ENCODE results near the gene LRRFIP1.

Gene LRRFIP1

GRCh38 chr2:237696461-237696860 is 69.1 kb downstream of the LRRFIP1 start:
- Histone ChIP-seq H3K9me3 (ENCODE audit: insufficient read depth, low read depth, low read length) (no peaks in the 10 kb centered on the region), H3K27ac (ENCODE audit: low read length) (no peak overlapping the region), H3K4me1 (ENCODE audit: insufficient read depth, low read length) (peaks cover 51% of the 10 kb centered on the region), H3K4me3 (ENCODE audit: low read length) (no peak overlapping the region), H3K27me3 (ENCODE audit: insufficient read depth, low read length) (peaks cover 23% of the 10 kb centered on the region), H3K9ac (ENCODE audit: low read depth, low read length) (no peak overlapping the region), H3K36me3 (ENCODE audit: insufficient read depth, low read depth, low read length) (no peaks in the 10 kb centered on the region)

GRCh38 chr2:237697586-237698357 is 70.4 kb downstream of the LRRFIP1 start:
- Histone ChIP-seq H3K27me3 (ENCODE audit: insufficient read depth, low read length) (peaks cover 21% of the 10 kb centered on the region), H3K9me3 (ENCODE audit: insufficient read depth, low read depth, low read length) (no peaks in the 10 kb centered on the region), H3K9ac (ENCODE audit: low read depth, low read length) (no peak overlapping the region), H3K4me1 (ENCODE audit: insufficient read depth, low read length) (peaks cover 64% of the 10 kb centered on the region), H3K36me3 (ENCODE audit: insufficient read depth, low read depth, low read length) (no peaks in the 10 kb centered on the region), H3K27ac (ENCODE audit: low read length) (no peak overlapping the region), H3K4me3 (ENCODE audit: low read length) (no peak overlapping the region)

- no peaks in the 10 kb centered on the region for H3K36me3 ChIP-seq (ENCODE audit: insufficient read depth, low read depth, low read length)
- no peaks in the 10 kb centered on the region for H3K9me3 ChIP-seq (ENCODE audit: insufficient read depth, low read depth, low read length)
- H3K9ac ChIP-seq (ENCODE audit: low read depth, low read length): no peak overlapping the region
- H3K27me3 ChIP-seq (ENCODE audit: insufficient read depth, low read length): peaks cover 16% of the 10 kb centered on the region
- H3K4me3 ChIP-seq (ENCODE audit: low read length): no peak overlapping the region
- peaks cover 65% of the 10 kb centered on the region for H3K4me1 ChIP-seq (ENCODE audit: insufficient read depth, low read length)
- H3K27ac ChIP-seq (ENCODE audit: low read length): no peak overlapping the region
Observed at GRCh38 chr2:237698358-237698694, 70.9 kb downstream of the LRRFIP1 start.

DNA sequence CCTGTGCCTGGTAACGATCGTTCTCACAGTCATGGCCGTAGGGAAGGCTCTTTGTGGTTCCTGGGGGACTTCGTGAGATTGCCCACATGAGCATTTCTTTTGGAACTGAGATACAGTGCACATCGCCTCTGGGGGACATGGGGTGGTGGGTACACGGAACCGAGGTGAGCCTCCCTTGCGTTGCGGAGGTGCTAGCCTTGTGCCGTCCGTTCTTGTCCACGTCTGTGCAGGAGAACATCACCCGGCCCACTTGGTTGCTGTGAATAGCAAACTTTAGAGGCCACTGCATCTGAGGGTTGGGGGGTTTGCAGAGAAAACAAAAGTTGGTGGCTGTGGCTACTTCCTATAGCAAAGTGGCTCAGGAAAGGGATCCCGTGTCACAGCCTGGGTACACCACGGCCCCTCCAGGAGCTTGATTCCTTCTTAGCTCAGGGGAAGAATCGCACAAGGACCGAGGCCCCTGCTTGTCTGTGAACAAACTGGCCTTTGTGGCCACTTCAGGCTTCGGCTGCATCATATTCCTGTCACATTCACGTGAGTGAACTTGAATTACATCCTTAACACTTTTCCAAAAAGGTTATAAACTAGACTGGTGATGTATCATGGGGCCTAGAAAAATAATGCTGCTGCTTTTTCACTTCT is 72.6 kb downstream of the LRRFIP1 start:
- peaks cover 56% of the 10 kb centered on the region for H3K4me1 ChIP-seq (ENCODE audit: insufficient read depth, low read length)
- H3K36me3 ChIP-seq (ENCODE audit: insufficient read depth, low read depth, low read length): no peaks in the 10 kb centered on the region
- H3K9ac ChIP-seq (ENCODE audit: low read depth, low read length): peak overlapping the region; percentile 53; the same call in 1 of the 2 replicates
- no peaks in the 10 kb centered on the region for H3K9me3 ChIP-seq (ENCODE audit: insufficient read depth, low read depth, low read length)
- H3K27ac ChIP-seq (ENCODE audit: low read length): no peak overlapping the region
- H3K4me3 ChIP-seq (ENCODE audit: low read length): no peak overlapping the region
- H3K27me3 ChIP-seq (ENCODE audit: insufficient read depth, low read length): no peaks in the 10 kb centered on the region

- Histone ChIP-seq H3K27me3 (ENCODE audit: insufficient read depth, low read length) (no peaks in the 10 kb centered on the region), H3K4me1 (ENCODE audit: insufficient read depth, low read length) (peaks cover 54% of the 10 kb centered on the region), H3K9ac (ENCODE audit: low read depth, low read length) (peak overlapping the region; percentile 53; the same call in 1 of the 2 replicates), H3K9me3 (ENCODE audit: insufficient read depth, low read depth, low read length) (no peaks in the 10 kb centered on the region), H3K27ac (ENCODE audit: low read length) (peak overlapping the region; percentile 60), H3K36me3 (ENCODE audit: insufficient read depth, low read depth, low read length) (no peaks in the 10 kb centered on the region), H3K4me3 (ENCODE audit: low read length) (no peak overlapping the region)
Observed at GRCh38 chr2:237700512-237701032, 73.2 kb downstream of the LRRFIP1 start.

- Histone ChIP-seq H3K4me3 (ENCODE audit: low read length) (no peak overlapping the region), H3K9ac (ENCODE audit: low read depth, low read length) (peak overlapping the region; percentile 53; the same call in 1 of the 2 replicates), H3K36me3 (ENCODE audit: insufficient read depth, low read depth, low read length) (no peaks in the 10 kb centered on the region), H3K9me3 (ENCODE audit: insufficient read depth, low read depth, low read length) (no peaks in the 10 kb centered on the region), H3K4me1 (ENCODE audit: insufficient read depth, low read length) (peaks cover 51% of the 10 kb centered on the region), H3K27me3 (ENCODE audit: insufficient read depth, low read length) (no peaks in the 10 kb centered on the region), H3K27ac (ENCODE audit: low read length) (peak overlapping the region; percentile 60)
Observed at GRCh38 chr2:237701033-237701858, 73.9 kb downstream of the LRRFIP1 start.

- peaks cover 49% of the 10 kb centered on the region for H3K4me1 ChIP-seq (ENCODE audit: insufficient read depth, low read length)
- H3K27ac ChIP-seq (ENCODE audit: low read length): peak overlapping the region; percentile 60
- H3K36me3 ChIP-seq (ENCODE audit: insufficient read depth, low read depth, low read length): no peaks in the 10 kb centered on the region
- peak overlapping the region; percentile 41 for H3K4me3 ChIP-seq (ENCODE audit: low read length)
- no peaks in the 10 kb centered on the region for H3K9me3 ChIP-seq (ENCODE audit: insufficient read depth, low read depth, low read length)
- H3K9ac ChIP-seq (ENCODE audit: low read depth, low read length): peak overlapping the region; percentile 52; the same call in 1 of the 2 replicates
- no peaks in the 10 kb centered on the region for H3K27me3 ChIP-seq (ENCODE audit: insufficient read depth, low read length)
Observed at GRCh38 chr2:237701859-237702390, 74.5 kb downstream of the LRRFIP1 start.

GRCh38 chr2:237702441-237703391 is 75.3 kb downstream of the LRRFIP1 start:
- Histone ChIP-seq H3K36me3 (ENCODE audit: insufficient read depth, low read depth, low read length) (no peaks in the 10 kb centered on the region), H3K27ac (ENCODE audit: low read length) (peak overlapping the region; percentile 60), H3K9ac (ENCODE audit: low read depth, low read length) (peak overlapping the region; percentile 52; the same call in 1 of the 2 replicates), H3K4me3 (ENCODE audit: low read length) (peak overlapping the region; percentile 41), H3K27me3 (ENCODE audit: insufficient read depth, low read length) (no peaks in the 10 kb centered on the region), H3K4me1 (ENCODE audit: insufficient read depth, low read length) (peaks cover 44% of the 10 kb centered on the region), H3K9me3 (ENCODE audit: insufficient read depth, low read depth, low read length) (no peaks in the 10 kb centered on the region)

DNA sequence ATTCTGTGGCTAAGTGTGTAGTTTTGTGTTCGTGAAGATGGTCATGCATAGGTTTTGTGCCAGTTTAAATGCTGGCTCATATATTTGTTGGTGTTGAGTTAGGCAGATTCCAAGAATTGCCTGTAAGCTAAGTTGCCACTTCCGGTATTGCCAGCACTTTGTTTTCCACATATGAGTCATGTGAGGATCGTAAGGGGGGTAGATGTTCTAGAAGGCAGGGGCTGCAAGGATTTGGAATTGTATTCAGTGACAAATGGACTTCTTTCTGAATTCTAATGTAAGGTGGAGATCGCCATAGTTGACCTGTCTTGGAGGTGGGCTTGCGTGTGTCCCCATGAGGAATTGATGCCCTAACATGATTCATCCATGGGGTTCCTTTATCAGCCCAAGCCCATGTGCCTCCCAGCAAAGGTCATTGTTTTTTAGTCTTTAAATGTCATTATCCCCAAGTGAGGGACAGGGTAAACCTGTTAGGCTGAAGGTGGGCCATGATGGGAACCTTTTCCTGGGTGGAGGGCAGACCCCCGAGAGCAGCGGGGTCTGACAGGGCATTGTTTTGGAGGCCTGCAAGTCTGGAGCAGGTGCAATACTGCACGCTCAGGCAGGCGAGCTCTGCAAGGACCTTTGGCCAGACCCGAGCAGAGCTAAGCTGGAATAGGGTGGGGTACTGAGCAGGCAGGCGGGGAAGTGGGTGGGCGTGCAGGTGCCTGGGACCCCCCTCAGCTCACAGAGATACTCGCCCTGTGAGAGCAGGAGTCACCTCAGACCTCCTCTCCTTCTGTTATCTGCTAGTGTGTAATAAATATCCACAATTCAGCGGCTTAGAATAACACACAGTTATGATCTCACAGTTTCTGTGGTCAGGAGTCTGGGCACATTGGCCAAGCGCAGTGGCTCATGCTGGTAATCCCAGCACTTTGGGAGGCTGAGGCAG is 77.4 kb downstream of the LRRFIP1 start:
- H3K27ac ChIP-seq (ENCODE audit: low read length): no peak overlapping the region
- no peaks in the 10 kb centered on the region for H3K9me3 ChIP-seq (ENCODE audit: insufficient read depth, low read depth, low read length)
- H3K4me3 ChIP-seq (ENCODE audit: low read length): no peak overlapping the region
- H3K27me3 ChIP-seq (ENCODE audit: insufficient read depth, low read length): no peaks in the 10 kb centered on the region
- H3K36me3 ChIP-seq (ENCODE audit: insufficient read depth, low read depth, low read length): peaks cover 13% of the 10 kb centered on the region; the same call in 1 of the 2 replicates
- peaks cover 39% of the 10 kb centered on the region for H3K4me1 ChIP-seq (ENCODE audit: insufficient read depth, low read length)
- no peak overlapping the region for H3K9ac ChIP-seq (ENCODE audit: low read depth, low read length)

DNA sequence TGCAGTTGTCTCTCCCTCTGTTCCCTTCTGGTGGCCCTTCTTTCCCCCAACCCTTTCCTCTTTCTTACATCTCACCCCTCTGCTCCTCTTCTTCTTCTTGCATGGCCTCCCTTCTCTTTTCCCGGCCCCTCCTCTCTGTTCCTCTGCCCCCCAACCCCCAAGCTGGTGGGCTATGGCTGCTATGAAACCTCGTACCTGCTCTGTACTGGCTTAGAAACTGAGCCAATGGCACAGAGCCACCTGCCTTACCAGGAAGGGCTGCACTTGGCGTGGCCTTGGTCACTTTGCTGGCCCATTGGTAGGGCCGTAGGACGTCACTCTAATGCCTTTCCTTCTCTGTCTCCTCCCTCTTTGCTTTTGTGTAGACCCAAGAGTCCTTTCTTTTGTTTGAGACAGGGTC is 78.9 kb downstream of the LRRFIP1 start:
- Histone ChIP-seq H3K4me1 (ENCODE audit: insufficient read depth, low read length) (peaks cover 24% of the 10 kb centered on the region), H3K9me3 (ENCODE audit: insufficient read depth, low read depth, low read length) (no peaks in the 10 kb centered on the region), H3K27ac (ENCODE audit: low read length) (no peak overlapping the region), H3K27me3 (ENCODE audit: insufficient read depth, low read length) (no peaks in the 10 kb centered on the region), H3K4me3 (ENCODE audit: low read length) (no peak overlapping the region), H3K36me3 (ENCODE audit: insufficient read depth, low read depth, low read length) (peaks cover 19% of the 10 kb centered on the region), H3K9ac (ENCODE audit: low read depth, low read length) (no peak overlapping the region)

All from iPS-20b (cell line).